ENCODE data around the gene DIS3L2. TPM values are rescaled to one million over a fixed set of nuclear protein-coding genes. Genes with fewer than 3 reads are reported as not detected.

The DIS3L2 gene
- total RNA-seq, 1 donor from 2014 or later, result 30.2 TPM

DNA sequence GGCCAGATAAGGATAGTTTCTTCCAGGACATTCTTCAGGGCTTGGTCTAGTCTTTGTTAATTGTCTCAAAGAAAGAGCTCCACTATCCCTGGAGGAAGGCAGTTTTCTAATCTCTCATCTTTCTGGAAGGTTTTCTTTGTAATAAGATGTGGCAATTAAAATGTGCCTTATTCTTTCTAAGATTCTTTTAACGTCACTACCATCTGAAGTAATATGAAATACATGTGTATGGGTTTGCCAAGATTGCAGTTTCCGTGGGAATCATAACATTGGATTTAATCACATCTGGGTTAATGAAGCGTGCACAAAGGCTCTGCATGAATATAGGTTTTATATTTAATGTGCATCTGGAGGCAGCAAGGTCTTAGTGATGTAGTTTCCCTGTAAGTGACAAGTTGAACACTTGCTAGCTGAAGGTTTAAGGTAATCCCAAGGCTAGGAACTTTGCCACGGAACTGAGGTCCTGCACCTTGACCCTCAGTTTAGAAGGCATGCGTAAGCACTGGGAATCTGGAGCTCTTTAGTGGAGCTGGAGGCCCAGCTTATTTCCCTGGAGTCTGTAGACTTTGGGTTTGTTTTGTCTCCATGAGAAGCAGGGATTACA, 25.7 kb downstream of the DIS3L2 start:
- no peak overlapping the region for H3K27ac Mint-ChIP-seq
- H3K4me1 Mint-ChIP-seq (ENCODE audit: low read depth), result peaks cover 4% of the 10 kb centered on the region
- no peaks in the 10 kb centered on the region for H3K27me3 Mint-ChIP-seq (ENCODE audit: low read depth)
- peaks cover 4% of the 10 kb centered on the region for H3K36me3 Mint-ChIP-seq (ENCODE audit: low read depth)
- H3K9me3 Mint-ChIP-seq, result no peaks in the 10 kb centered on the region
- H3K4me3 Mint-ChIP-seq (ENCODE audit: low read depth), result no peak overlapping the region
- intact Hi-C loops (cut with micrococcal nuclease), result no loop called here
- no peak for DNase-seq (ENCODE audit: low spot score)

DNA sequence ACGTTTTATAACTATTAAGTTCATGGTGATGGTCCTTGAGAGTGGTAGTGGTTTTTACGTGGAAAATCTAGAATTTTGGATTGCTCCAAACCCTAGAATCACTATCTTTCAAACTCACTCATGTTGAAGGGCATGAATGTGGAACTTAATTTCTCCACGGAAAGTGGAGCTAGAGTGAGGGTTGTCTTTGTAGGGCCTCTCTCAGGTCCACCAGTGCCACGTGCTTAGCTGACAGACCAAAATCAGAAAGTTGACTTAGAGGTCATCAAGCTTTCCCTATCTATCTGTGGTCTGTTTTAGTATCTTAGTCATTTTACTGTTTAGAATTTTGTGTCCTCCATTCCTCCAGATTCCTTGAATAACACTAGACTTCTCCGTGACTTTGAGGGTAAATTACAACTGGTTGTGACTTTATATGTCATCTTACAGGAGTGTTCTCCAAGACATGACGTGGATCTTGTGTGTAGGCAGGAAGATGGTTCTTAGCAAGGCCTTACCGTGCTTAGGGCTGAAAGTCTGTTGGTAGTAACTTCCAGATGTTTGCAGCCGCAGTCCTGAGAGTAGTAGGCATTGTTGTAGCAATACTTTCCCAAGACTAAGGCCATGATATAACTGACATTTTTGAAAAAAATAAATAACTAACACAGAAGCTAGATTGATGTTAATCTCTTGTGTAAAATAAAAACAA, 26.8 kb downstream of the DIS3L2 start:
- Mint-ChIP-seq H3K9me3 (no peaks in the 10 kb centered on the region), H3K27me3 (ENCODE audit: low read depth) (no peaks in the 10 kb centered on the region), H3K4me1 (ENCODE audit: low read depth) (peaks cover 4% of the 10 kb centered on the region), H3K4me3 (ENCODE audit: low read depth) (no peak overlapping the region), H3K27ac (no peak overlapping the region), H3K36me3 (ENCODE audit: low read depth) (peaks cover 4% of the 10 kb centered on the region)
- DNase-seq (ENCODE audit: low spot score), result no peak
- intact Hi-C loops (cut with micrococcal nuclease), result no loop called here

DNA sequence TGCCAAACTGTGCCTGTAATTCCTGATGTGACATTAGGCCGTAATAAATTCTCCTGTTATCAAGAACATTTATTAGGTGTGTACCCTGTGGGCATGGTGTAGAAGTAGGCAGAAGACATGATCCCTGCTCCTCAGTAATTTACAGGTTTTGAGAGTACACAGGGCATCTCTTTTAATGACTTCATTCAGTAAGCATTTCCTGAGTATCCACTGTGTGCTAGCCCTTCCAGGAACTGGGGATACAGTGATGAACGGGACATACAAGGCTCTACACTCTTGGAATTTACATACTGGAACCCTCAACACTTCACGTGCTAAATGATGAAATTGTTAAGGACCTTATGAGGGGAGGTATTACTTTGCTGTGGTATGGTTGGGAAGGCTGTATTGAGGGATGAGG, 30.2 kb downstream of the DIS3L2 start:
- peaks cover 3% of the 10 kb centered on the region for H3K4me1 Mint-ChIP-seq (ENCODE audit: low read depth)
- no peak overlapping the region for H3K4me3 Mint-ChIP-seq (ENCODE audit: low read depth)
- no peaks in the 10 kb centered on the region for H3K36me3 Mint-ChIP-seq (ENCODE audit: low read depth)
- no peak for DNase-seq (ENCODE audit: low spot score)
- intact Hi-C loops (cut with micrococcal nuclease), result no loop called here
- H3K27ac Mint-ChIP-seq, result no peak overlapping the region
- H3K27me3 Mint-ChIP-seq (ENCODE audit: low read depth), result no peaks in the 10 kb centered on the region
- no peaks in the 10 kb centered on the region for H3K9me3 Mint-ChIP-seq

DNA sequence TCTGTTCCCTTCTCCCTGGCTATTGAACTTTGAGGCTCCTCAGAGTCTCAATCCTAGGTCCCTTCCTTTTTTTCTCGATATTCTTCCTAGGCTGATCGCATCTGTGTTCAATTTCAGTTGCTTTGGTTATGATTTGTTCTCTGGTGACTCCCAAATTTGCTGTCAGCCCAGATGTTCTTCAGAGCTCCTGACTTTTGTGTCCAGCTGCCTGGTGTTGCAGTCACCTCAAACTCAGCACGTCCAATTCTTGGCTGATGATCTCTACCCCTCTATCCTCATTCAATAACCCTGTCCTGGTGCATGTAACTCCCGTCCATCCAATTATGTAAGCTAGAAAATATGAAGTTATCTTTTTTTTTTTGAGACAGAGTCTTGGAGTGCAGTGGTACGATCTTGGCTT, 31.4 kb downstream of the DIS3L2 start:
- Mint-ChIP-seq H3K27ac (no peak overlapping the region), H3K9me3 (no peaks in the 10 kb centered on the region), H3K36me3 (ENCODE audit: low read depth) (no peaks in the 10 kb centered on the region), H3K4me1 (ENCODE audit: low read depth) (peaks cover 3% of the 10 kb centered on the region), H3K27me3 (ENCODE audit: low read depth) (peaks cover 3% of the 10 kb centered on the region), H3K4me3 (ENCODE audit: low read depth) (no peak overlapping the region)
- intact Hi-C loops (cut with micrococcal nuclease), result no loop called here
- DNase-seq (ENCODE audit: low spot score), result no peak

DNA sequence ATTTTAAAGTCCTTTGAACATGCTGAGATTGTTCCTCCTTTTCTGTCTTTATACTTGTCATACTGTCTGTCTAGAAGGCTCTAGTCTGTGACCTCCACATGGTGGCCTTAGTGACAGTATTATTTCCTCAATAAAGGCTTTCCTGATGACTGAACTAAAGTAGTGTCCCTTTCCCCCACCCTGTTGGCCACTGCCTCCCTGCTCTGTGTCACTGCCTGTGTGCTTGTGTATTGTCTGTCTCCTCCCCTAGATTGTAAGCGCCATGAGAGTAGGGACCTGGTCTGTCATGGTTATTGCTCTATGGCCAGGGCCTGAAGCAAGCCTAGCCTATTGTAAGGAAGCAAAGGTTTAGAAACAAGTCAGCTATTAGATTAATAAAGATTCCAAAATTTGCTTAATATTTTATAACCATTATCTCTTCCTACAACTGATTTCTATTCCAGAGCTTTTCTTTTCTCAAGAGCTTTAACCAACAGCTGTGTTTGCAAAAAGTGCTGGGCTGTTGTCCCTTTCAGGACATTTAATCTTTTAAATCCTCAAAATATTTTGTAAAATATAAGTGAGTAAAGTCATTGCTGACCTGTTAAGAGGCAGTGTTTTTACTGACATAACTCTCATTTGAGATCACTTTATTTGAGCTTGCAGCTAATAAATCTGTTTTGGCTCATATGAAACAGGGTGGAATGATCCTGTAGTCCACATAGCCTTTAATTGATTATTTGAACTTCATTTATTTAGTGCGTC, 35.5 kb downstream of the DIS3L2 start:
- H3K36me3 Mint-ChIP-seq (ENCODE audit: low read depth), result no peaks in the 10 kb centered on the region
- no peak overlapping the region for H3K27ac Mint-ChIP-seq
- H3K9me3 Mint-ChIP-seq, result no peaks in the 10 kb centered on the region
- peaks cover 3% of the 10 kb centered on the region for H3K4me1 Mint-ChIP-seq (ENCODE audit: low read depth)
- H3K27me3 Mint-ChIP-seq (ENCODE audit: low read depth), result peaks cover 8% of the 10 kb centered on the region
- intact Hi-C loops (cut with micrococcal nuclease), result no loop called here
- no peak for DNase-seq (ENCODE audit: low spot score)
- no peak overlapping the region for H3K4me3 Mint-ChIP-seq (ENCODE audit: low read depth)

DNA sequence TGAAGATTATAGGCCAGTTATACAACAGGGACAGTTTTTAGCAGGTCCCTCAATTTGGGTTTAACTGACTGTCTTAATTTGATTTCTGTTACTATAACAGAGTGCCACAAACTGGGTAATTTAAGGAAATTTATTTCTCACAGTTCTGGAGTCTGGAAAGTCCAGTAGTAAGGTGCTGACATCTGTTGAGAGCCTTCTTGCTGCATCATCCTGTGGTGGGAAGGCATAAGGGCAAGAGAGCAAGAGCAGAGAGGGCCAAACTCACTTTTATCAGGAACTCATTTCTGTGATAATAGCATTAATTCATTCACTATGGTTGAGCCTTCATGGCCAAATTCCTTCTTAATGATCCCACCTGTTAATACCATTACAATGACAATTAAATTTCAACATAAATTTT, 36.5 kb downstream of the DIS3L2 start:
- Mint-ChIP-seq H3K4me1 (ENCODE audit: low read depth) (peaks cover 3% of the 10 kb centered on the region), H3K27me3 (ENCODE audit: low read depth) (peaks cover 15% of the 10 kb centered on the region), H3K27ac (no peak overlapping the region), H3K4me3 (ENCODE audit: low read depth) (no peak overlapping the region), H3K9me3 (no peaks in the 10 kb centered on the region), H3K36me3 (ENCODE audit: low read depth) (no peaks in the 10 kb centered on the region)
- intact Hi-C loops (cut with micrococcal nuclease), result no loop called here
- no peak for DNase-seq (ENCODE audit: low spot score)

- no peak for DNase-seq (ENCODE audit: low spot score)
- intact Hi-C loops (cut with micrococcal nuclease), result no loop called here
- H3K4me3 Mint-ChIP-seq (ENCODE audit: low read depth), result no peak overlapping the region
- no peaks in the 10 kb centered on the region for H3K9me3 Mint-ChIP-seq
- H3K4me1 Mint-ChIP-seq (ENCODE audit: low read depth), result no peaks in the 10 kb centered on the region
- H3K27me3 Mint-ChIP-seq (ENCODE audit: low read depth), result peaks cover 15% of the 10 kb centered on the region
- H3K36me3 Mint-ChIP-seq (ENCODE audit: low read depth), result no peaks in the 10 kb centered on the region
- H3K27ac Mint-ChIP-seq, result no peak overlapping the region
Observed at GRCh38 chr2:232000439-232000838, 38.9 kb downstream of the DIS3L2 start.

DNA sequence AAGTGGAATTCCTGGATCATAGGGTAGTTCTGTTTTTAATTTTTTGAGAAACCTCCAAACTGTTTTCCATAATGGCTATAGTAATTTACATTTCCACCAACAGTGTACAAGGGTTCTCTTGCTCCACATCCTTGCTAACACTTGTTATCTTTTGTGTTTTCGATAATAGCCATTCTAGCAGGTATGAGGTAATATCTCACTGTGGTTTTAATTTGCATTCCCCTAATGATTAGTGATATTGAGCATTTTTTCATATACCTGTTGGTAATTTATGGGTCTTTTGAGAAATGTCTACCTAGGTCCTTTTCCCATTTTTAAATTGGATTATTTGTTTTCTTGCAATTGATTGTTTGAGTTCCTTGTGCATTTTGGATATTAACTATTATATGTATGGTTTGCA, 39.6 kb downstream of the DIS3L2 start:
- Mint-ChIP-seq H3K27me3 (ENCODE audit: low read depth) (peaks cover 15% of the 10 kb centered on the region), H3K36me3 (ENCODE audit: low read depth) (no peaks in the 10 kb centered on the region), H3K4me3 (ENCODE audit: low read depth) (no peak overlapping the region), H3K4me1 (ENCODE audit: low read depth) (no peaks in the 10 kb centered on the region), H3K27ac (no peak overlapping the region), H3K9me3 (no peaks in the 10 kb centered on the region)
- no peak for DNase-seq (ENCODE audit: low spot score)
- intact Hi-C loops (cut with micrococcal nuclease), result no loop called here

GRCh38 chr2:232006253-232006652, 44.7 kb downstream of the DIS3L2 start:
- intact Hi-C loops (cut with micrococcal nuclease), result no loop called here
- DNase-seq (ENCODE audit: low spot score), result no peak
- Mint-ChIP-seq H3K36me3 (ENCODE audit: low read depth) (no peaks in the 10 kb centered on the region), H3K9me3 (no peaks in the 10 kb centered on the region), H3K27ac (no peak overlapping the region), H3K4me1 (ENCODE audit: low read depth) (no peaks in the 10 kb centered on the region), H3K27me3 (ENCODE audit: low read depth) (peaks cover 8% of the 10 kb centered on the region), H3K4me3 (ENCODE audit: low read depth) (no peak overlapping the region)

- no peak for DNase-seq (ENCODE audit: low spot score)
- Mint-ChIP-seq H3K9me3 (no peaks in the 10 kb centered on the region), H3K27me3 (ENCODE audit: low read depth) (no peaks in the 10 kb centered on the region), H3K36me3 (ENCODE audit: low read depth) (no peaks in the 10 kb centered on the region), H3K27ac (no peak overlapping the region), H3K4me1 (ENCODE audit: low read depth) (no peaks in the 10 kb centered on the region), H3K4me3 (ENCODE audit: low read depth) (no peak overlapping the region)
- intact Hi-C loops (cut with micrococcal nuclease), result no loop called here
Observed at GRCh38 chr2:232008907-232009638, 47.6 kb downstream of the DIS3L2 start.

DNA sequence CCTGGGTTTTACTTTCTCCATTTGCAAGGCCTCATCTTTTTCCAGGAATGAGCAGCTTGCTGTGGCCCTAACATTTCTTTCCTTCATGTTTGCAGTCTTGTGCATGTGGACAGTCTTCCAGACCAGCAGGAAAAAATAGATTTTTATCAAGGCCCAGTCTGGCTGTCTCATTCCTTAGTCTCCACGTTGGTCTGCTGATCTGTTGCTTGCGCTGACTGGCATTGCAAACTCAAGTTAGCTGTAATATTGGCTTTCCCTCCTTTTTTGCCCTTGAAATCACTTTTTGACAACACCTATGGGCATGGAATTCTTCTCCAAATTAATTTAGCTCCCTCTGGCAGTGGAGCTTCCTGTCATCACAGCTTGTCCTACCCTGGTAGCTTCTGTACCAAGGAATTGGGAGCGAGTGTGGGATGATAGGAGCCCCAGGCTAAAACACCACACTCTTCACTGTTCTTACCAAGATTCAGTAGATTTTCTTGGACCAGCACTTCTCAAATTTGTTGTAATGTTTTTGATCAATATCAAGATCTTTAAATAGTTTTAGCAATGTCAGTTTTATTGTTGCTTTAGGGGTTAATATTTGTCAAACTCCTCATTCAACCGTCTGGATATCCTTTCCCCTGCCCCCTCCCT, 48.2 kb downstream of the DIS3L2 start:
- no peak for DNase-seq (ENCODE audit: low spot score)
- no peak overlapping the region for H3K4me3 Mint-ChIP-seq (ENCODE audit: low read depth)
- no peaks in the 10 kb centered on the region for H3K4me1 Mint-ChIP-seq (ENCODE audit: low read depth)
- intact Hi-C loops (cut with micrococcal nuclease), result no loop called here
- peaks cover 4% of the 10 kb centered on the region for H3K36me3 Mint-ChIP-seq (ENCODE audit: low read depth)
- H3K27ac Mint-ChIP-seq, result no peak overlapping the region
- H3K27me3 Mint-ChIP-seq (ENCODE audit: low read depth), result no peaks in the 10 kb centered on the region
- no peaks in the 10 kb centered on the region for H3K9me3 Mint-ChIP-seq

DNA sequence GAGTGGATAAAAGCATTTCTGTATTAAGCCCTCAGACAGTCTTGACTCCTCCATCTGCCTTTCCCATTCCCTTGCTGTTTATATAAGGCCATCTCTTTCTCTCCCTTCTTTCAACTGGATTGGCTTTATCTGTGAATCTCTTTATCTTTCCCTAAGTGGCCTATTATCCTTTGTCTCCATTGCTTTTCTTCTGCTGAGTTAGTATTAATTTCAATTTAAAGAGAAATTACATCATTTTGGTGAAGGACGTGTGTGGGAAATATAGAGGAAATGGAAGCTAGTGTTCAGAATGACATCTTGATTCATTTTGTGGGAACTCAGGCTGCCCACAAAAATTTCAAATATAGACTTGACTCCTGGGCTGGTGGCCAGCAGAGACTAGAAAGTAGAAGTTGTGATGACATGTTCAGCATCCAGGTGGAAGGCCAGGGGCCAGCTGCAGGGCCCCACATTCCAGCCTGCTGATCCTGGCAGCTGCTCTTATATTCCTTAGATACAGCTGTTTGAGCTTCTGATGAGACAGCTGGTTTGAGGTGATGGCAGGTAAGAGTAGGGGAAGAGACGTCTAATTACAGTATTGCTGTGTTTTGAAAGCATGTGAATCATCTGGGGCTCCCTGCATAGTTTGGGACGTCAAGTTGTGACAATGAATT, 52.3 kb downstream of the DIS3L2 start:
- H3K4me1 Mint-ChIP-seq (ENCODE audit: low read depth), result no peaks in the 10 kb centered on the region
- DNase-seq (ENCODE audit: low spot score), result no peak
- no peaks in the 10 kb centered on the region for H3K9me3 Mint-ChIP-seq
- H3K36me3 Mint-ChIP-seq (ENCODE audit: low read depth), result peaks cover 28% of the 10 kb centered on the region
- H3K27me3 Mint-ChIP-seq (ENCODE audit: low read depth), result no peaks in the 10 kb centered on the region
- H3K27ac Mint-ChIP-seq, result no peak overlapping the region
- intact Hi-C loops (cut with micrococcal nuclease), result no loop called here
- H3K4me3 Mint-ChIP-seq (ENCODE audit: low read depth), result no peak overlapping the region

Data from activated T-helper 2 cell treated with anti-CD3 and anti-CD28 coated beads, Interferon-gamma antibody, Interleukin-2, Interleukin-4, amounts not matched to agents 10 μg/mL and 5 μg/mL and 100 μg/mL, durations not matched to agents 14 hours and 24 hours and 36 hours (primary cell).